H4 (cell line): ENCODE results near the gene KLHL13. TPM values are rescaled to one million over a fixed set of nuclear protein-coding genes. Genes with fewer than 3 reads are reported as not detected.

Experiments used
- DNase-seq: peaks from one replicate; pipeline ENCODE4 v3.0.0-alpha.2; 2015; ENCODE audit warnings: low spot score
- total RNA-seq: library from RNA; depleted of rRNA; stranded (reverse); fragments of >200 nt; shearing (Covaris generic); gene quantifications from 2 replicates; pipeline ENCODE4 v1.2.3, GENCODE V29; 2014; rRNA removed

KLHL13 gene
- total RNA-seq, 1 experiment from 2014 or later, result 12.7 TPM

GRCh38 chrX:117854806-117855205 is 261.8 kb downstream of the KLHL13 start:
- no peak for DNase-seq

GRCh38 chrX:117851025-117851424 is 265.6 kb downstream of the KLHL13 start:
- DNase-seq, result no peak

Other genes starting within 250 kb of the KLHL13 start
- gene WDR44, start 229.3 kb upstream of the KLHL13 start, total RNA-seq, result 9.2 and 10.2 TPM in 2 replicates